ENCODE measurements around the gene PBXIP1. TPM values are rescaled to one million over a fixed set of nuclear protein-coding genes. Genes with fewer than 3 reads are reported as not detected.

Gene PBXIP1
- polyA plus RNA-seq, 3 donors, result 23.1 to 31.7 (median 24.0) TPM

- peaks cover 61 to 76% of the 10 kb centered on the region in 2 donors for H3K36me3 Mint-ChIP-seq
- WGBS (ENCODE audit: insufficient coverage), result no CpG with 5 or more reads among the region's 3 CpGs
- Histone ChIP-seq H2AFZ (ENCODE audit: insufficient read depth, low read depth, low read length, poor library complexity, severe bottlenecking) (no peak overlapping the region), H3K4me3 (replicated peaks in 1 of 3; ENCODE audit: low read depth in 2 of 3, low read length in 3 of 3) (no peak overlapping the region), H3K4me2 (replicated peaks; ENCODE audit: extremely low read depth, low read length, poor library complexity, severe bottlenecking) (no peak overlapping the region), H3K79me2 (ENCODE audit: insufficient read depth, low read length) (peaks cover 66% of the 10 kb centered on the region), H3K4me1 (ENCODE audit: control insufficient read depth in 1 of 2, insufficient read depth in 2 of 2, low read length in 2 of 2) (peaks cover 38 to 40% of the 10 kb centered on the region in 2 donors), H3K36me3 (replicated peaks in 1 of 2; ENCODE audit: control insufficient read depth in 1 of 2, insufficient read depth in 2 of 2, low read length in 2 of 2) (peaks cover 53 to 64% of the 10 kb centered on the region in 2 donors), H3K27ac (ENCODE audit: low read depth in 1 of 2, low read length in 2 of 2) (peak overlapping the region in 1 of 2 donors; percentile 38), H3K9me3 (replicated peaks in 1 of 2; ENCODE audit: control insufficient read depth in 1 of 2, insufficient read depth in 1 of 2, low read length in 2 of 2) (no peaks in the 10 kb centered on the region), H3K9ac (ENCODE audit: insufficient read depth, low read length, poor library complexity, severe bottlenecking) (no peak overlapping the region), H3K27me3 (ENCODE audit: control insufficient read depth in 2 of 2, insufficient read depth in 2 of 2, low read length in 2 of 2) (no peaks in the 10 kb centered on the region), H4K20me1 (ENCODE audit: insufficient read depth, low read length) (peaks cover 85% of the 10 kb centered on the region)
- intact Hi-C loops (cut with micrococcal nuclease), result no loop called here
- no peaks in the 10 kb centered on the region for H3K9me3 Mint-ChIP-seq
- H3K27me3 Mint-ChIP-seq (ENCODE audit: low read depth in 3 of 3), result peaks cover 0 to 7% (median 0%) of the 10 kb centered on the region in 3 donors
- no peak overlapping the region for H3K4me3 Mint-ChIP-seq
- DNase-seq, result no peak
- H3K27ac Mint-ChIP-seq, result peak overlapping the region in 2 of 7 donors; percentile 58 to 63
- H3K4me1 Mint-ChIP-seq, result peaks cover 34% of the 10 kb centered on the region
- TF ChIP-seq CTCF (IDR thresholded peaks at IDR 0.05), result no peak
Observed at GRCh38 chr1:154968731-154969130, 12.8 kb upstream of the PBXIP1 start.

- Mint-ChIP-seq H3K27me3 (ENCODE audit: low read depth in 3 of 3) (peaks cover 0 to 7% (median 0%) of the 10 kb centered on the region in 3 donors), H3K4me1 (peaks cover 33% of the 10 kb centered on the region), H3K9me3 (no peaks in the 10 kb centered on the region), H3K27ac (peak overlapping the region in 2 of 7 donors; percentile 34 to 78), H3K4me3 (no peak overlapping the region), H3K36me3 (peaks cover 66 to 80% of the 10 kb centered on the region in 2 donors)
- Histone ChIP-seq H3K79me2 (ENCODE audit: insufficient read depth, low read length) (peaks cover 54% of the 10 kb centered on the region), H3K9me3 (replicated peaks in 1 of 2; ENCODE audit: control insufficient read depth in 1 of 2, insufficient read depth in 1 of 2, low read length in 2 of 2) (no peaks in the 10 kb centered on the region), H4K20me1 (ENCODE audit: insufficient read depth, low read length) (peaks cover 80% of the 10 kb centered on the region), H3K4me3 (replicated peaks in 1 of 3; ENCODE audit: low read depth in 2 of 3, low read length in 3 of 3) (no peak overlapping the region), H3K4me2 (replicated peaks; ENCODE audit: extremely low read depth, low read length, poor library complexity, severe bottlenecking) (no peak overlapping the region), H3K36me3 (replicated peaks in 1 of 2; ENCODE audit: control insufficient read depth in 1 of 2, insufficient read depth in 2 of 2, low read length in 2 of 2) (peaks cover 61 to 73% of the 10 kb centered on the region in 2 donors), H2AFZ (ENCODE audit: insufficient read depth, low read depth, low read length, poor library complexity, severe bottlenecking) (no peak overlapping the region), H3K9ac (ENCODE audit: insufficient read depth, low read length, poor library complexity, severe bottlenecking) (no peak overlapping the region), H3K27me3 (ENCODE audit: control insufficient read depth in 2 of 2, insufficient read depth in 2 of 2, low read length in 2 of 2) (no peaks in the 10 kb centered on the region), H3K4me1 (ENCODE audit: control insufficient read depth in 1 of 2, insufficient read depth in 2 of 2, low read length in 2 of 2) (peaks cover 27 to 37% of the 10 kb centered on the region in 2 donors), H3K27ac (ENCODE audit: low read depth in 1 of 2, low read length in 2 of 2) (no peak overlapping the region)
- TF ChIP-seq CTCF (IDR thresholded peaks at IDR 0.05), result no peak
- intact Hi-C loops (cut with micrococcal nuclease), result no loop called here
- 88% methylated on average over 4 of the region's 5 CpGs for WGBS (ENCODE audit: insufficient coverage)
- no peak for DNase-seq
Observed at GRCh38 chr1:154967331-154967950, 11.5 kb upstream of the PBXIP1 start.
